NCI-H526 treated with DMSO at 0.1 percent for 48 hours (cell line): Measurements from ENCODE around the gene ZNF512B.
"Not testable (repeated sequence)": the region's sequence is repeated elsewhere in the genome, so short reads cannot be mapped to it uniquely, and the experiment has no call there.

Experiments
- DNase-seq: peaks from one replicate; lab custom pipeline; 2025; lab: John Stamatoyannopoulos, UW

ZNF512B gene

DNA sequence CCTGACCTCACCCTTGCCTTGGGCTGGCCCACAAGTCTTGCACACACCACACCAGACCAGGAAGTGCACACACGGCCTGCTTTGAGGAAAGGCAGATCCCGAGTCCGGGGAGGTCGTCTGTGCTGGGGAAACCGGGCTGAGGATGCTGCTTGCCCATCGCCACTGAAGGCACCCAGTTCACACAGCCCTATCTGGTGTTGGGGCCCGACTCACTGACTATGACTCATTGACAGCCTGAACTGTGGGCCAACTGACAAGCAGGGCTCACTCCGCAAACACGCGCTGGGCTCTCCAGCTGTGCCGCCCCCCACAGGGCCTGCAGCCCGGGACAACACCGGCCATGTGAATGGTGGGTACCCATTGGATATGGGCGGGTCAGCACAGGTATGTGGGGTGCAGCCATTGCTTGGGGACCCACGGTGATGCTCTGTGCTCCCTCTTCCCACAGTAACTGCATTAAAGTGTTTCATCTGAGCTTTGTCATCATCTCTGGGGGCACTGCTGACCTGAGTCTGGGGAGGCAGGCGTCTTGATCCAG, 8.1 kb upstream of the ZNF512B start:
- DNase-seq = no peak

DNA sequence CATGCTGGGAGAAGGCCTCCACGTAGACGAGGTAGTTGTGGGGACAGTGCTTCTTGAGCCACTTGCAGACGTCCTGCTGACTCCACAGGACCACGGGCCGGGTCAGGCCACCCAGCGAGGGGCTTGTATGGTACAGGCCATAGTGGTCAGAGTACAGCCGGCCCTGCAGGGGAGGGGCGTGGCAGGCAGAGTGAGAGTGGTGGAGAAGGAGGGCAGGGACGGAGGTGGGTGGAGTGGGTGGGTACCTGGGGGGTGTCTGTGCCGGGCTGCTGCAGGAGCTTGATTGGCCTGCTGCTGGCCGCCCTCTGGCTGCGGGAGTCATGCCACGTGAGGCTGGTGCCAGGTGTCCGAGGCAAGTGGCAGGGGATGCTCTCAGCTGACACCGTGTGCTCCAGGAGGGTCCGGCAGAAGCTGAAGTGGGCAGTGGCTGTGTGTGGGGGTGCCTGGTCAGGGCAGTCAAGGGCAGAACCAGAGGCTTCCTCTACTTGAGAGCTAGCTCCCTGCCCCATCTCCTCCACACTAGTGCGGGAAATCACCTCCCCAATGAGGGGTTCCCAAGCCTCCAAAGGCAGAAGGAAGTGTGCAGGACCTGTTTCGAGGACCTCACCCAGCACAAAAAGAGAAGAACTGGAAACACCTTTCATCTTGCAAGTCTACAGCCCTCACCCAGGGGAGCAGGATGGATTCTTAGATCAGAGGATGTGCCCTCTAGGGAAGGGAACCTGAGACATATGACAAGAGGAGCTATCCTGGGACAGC, 7.4 kb upstream of the ZNF512B start:
- no peak for DNase-seq

DNA sequence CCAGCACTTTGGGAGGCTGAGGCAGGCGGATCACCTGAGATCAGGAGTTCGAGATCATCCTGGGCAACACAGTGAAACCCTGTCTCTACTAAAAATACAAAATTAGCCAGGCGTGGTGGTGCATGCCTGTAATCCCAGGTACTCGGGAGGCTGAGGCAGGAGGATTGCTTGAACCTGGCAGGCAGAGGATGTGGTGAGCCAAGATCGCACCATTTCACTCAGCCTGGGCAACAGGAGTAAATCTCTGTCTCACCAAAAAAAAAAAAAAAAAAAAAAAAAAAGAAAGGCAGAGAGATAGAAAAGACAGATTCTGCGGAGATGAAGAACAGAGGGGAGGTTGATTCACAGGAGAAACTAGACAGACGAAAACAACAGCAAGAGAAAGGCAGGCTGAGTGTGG, 6.8 kb upstream of the ZNF512B start:
- not testable (repeated sequence) for DNase-seq

DNA sequence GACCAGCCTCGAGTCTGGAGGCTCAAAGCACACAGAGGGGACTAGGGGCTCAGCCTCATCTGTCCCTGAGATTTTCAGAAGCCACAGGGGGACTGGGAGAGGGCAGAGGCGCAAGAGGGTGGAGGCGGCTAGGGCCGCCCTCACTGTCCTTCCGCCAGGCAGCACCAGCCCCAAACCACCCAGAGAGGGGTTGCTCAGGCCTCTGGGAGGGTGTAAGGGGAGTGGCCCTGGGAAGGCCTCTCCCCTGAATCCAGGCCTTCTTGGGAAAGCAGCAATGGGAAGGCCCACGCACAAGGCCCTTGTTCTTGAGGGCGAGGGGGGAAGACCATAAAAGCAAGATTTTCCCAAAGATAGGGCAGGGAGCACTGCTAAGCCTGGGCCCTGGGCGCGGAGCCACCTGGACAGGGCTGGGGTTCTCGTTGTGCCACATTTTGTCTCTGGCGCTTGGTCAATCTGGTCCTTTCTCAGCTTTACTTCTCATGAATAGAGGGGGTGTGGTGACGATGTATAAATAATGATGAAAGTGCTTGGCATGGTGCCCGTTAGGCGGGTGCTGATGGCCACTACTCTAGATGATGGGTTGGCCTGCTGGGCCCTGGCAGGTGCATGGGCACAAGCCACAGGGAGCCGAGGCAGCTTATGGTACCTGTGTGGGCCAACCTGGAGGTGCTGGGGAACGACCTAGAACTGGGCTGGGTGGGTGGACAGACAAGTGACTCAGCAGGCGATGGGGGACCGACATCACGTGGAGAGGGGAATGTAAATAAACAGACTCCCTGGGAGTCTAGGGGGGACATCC, 4.9 kb upstream of the ZNF512B start:
- no peak for DNase-seq

DNA sequence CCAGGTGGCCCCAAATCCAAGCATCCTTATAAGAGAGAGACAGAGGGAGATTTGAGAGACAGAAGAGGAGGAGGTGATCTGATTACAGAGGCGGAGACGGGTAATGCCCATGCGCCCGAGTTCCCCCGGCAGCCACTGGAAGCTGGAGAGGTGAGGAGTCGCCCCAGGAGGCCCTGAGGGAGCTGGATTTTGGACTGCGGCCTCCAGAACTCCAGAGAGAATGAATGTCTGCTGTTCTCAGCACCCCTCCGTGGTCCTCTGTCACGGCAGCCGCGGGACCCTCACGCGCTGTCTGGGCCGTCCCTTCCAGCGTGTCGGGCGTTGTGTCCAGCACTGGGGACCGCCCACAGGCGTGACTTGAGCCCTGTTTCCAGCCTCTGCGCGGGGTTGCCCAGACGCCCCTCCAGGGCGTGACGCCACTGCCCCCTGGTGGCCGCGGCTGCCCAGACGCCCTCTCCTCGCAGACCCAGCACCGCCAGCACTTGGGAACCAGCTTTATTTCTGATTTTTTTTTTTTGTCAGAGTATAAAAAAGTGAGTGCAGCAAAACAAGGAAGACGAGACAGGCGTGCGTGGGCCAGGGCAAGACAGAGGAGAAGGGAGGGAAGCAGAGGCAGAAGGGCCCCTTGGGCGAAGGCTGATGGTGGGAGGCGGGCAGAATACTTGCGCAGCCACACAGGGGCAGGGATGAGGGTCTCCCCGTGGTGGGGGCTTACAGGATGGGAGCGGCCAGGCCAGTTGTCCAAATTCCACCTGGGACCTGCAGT, 4.1 kb upstream of the ZNF512B start:
- DNase-seq = peak; percentile 52

DNA sequence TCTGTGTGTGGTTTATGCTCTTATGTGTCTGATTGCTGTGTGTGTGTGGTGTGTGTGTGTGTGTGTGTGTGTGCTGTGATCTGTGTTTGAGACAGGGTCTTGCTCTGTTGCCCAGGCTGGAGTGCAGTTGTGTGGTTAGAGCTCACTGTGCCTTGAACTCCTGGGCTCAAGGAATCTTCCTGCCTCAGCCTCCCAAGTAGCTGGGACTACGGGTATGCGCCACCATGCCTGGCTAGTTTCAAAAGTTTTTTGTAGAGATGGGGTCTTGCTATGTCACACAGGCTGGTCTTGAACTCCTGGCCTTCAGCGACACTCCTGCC, 3.4 kb upstream of the ZNF512B start:
- DNase-seq = no peak

DNA sequence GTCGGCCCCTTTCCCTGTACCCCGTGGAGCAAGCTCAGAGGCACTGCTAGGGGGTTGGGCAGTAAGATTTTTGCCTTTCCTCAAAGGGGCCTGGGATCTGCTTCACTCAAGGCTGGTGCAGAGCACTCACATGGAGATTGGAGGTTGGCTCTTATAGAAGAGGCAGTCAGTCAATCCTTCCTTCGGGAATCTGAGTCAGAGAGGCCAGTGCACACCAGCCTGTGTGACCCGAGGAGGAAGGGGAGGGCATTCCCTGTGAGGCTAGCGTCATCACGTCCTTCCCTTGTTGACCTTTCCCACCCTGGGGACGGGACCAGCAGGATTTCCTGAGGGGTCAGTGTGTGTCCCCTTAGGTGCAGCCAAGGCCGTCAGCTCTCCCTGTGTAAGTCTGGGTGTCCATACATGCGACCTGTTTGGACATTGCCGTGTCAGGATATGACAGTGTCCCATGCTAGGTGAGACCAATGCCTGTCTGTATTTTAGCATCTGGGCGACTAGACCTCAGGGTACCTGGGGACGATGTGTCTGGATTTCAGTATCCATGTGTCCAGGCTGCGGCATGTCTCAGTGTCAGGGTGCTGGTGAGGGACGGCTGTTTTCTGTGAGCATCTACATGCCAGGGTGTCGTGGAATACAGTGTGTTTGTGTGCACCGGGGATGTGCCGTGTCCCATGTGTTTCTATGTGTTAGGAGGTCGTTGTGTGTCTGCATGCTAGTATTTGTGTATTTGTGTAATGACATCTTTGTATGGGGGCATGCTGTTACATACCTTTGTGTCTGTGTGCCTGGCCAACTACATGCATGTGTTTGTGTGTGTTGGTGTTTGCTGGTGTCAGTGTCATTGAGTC, 2.8 kb upstream of the ZNF512B start:
- DNase-seq = no peak

DNA sequence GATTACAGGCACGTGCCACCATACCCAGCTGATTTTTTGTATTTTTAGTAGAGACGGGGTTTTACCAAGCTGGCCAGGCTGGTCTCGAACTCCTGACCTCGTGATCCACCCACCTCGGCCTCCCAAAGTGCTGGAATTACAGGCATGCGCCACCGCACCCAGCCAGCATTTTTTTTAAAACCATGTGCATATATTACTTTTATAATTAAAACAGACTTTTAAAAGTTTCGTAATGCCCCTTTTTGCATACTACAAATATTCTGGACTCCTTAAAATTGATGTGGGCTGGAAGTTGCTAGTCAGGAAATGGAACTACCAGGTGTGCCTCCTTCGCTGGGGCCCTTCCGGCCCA, 2.2 kb upstream of the ZNF512B start:
- DNase-seq = not testable (repeated sequence)

DNA sequence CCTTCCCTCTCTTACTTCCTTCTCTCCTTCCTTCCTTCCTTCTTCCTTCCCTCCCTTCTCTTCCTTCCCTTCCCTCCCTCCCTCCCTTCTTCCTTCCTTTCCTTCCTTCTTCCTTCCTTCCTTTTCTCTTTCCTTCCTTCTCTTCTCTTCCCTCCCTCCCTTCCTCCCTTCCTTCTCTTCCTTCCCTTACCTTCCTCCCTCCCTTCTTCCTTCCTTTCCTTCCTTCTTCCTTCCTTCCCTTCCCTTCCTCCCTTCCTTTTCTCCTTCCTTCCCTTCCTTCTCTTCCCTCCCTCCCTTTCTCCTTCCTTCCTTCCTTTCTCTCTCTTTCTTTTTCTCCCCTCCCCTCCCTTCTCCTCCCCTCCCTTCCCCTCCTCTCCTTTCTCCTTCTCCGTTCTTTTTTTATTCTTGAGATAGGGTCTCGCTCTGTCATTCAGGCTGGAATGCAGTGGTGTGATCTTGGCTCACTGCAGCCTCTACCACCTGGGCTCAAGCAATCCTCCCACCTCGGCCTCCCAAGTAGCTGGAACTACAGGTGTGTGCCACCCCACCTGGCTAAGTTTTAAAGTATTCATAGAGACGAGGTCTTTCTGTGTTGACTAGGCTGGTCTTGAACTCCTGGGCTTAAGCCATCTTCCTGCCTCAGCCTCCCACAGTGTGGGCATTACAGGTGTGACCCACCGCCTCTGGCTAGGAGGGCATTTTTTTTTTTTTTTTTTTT, 1.1 kb upstream of the ZNF512B start:
- DNase-seq = no peak

DNA sequence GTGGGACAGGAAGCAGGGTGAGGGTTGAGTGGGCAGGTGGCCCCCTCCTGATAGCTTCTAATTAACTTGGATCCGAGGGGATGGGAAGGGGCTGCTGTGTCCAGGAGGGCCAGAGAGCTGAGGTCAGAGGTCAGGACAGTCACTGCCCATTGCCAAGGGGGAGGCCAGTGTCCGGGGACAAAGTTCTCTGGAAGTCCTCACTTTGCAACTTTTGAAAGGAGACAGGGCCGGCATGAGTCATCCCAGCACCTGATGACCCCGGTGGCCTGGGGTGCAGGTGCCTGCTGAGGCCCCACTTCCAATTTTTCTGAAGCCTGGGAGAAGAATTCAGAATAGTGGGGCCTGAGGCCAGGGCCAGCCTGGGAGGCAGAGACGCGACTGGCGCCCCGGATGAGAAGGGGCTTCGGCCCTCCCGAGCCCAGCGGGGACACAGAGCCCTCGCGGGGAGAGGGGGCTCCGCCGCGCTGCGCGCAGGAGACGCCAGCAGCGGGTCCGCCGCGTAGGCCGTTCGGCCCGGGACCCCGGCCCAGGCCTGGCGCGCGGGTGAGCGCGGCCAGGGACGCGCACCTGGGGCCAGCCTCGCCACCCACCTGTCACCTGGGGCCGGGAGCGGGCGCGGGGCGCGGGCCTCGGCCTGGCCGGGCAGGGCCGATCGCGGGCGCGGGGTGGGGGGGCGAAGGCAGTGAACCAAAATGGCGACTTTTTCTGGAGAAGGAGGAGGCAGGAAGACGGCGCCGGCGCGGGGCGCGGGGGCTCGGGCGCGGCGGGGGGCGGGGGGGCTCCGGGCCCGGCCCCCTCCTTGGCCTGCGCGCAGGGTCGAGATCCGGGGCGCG, 586 bp downstream of the ZNF512B start:
- no peak for DNase-seq

DNA sequence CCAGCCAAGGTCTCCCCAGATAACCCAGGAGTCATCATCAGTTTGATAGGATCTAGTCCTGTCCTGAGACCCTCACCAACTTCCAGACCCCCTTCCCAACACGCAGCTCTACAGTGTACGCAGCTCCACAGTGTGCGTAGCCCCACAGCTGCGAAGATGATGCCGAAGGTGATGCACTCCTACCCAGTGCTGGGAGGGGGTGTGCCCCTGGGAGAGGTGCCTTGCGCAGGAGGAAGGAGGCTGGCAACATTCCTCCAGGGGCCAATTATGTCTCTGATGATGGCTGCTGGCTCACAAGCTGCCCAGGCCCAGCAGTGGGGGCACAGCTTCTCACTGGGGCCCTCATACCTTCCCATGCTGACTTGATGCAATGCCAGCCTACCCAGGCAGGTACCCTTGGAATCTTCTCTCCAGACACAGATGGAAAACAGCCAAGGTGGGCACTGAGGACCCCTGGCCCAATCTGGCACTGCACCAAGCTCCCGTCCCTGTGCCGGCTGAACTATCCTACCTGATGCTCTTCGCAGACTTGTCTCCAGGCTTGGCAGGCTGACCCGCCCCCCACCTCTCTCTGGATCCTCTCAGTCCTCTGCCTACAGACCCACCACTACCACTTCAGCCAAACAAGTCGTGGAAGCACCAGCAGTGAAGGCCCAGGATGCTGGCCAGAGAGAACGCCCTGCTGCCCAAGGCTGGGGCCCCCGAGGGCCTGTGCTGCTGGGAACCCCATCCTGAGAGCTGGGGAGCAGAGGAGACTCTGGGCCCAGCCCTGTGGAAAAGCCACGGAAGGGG, 1.4 kb downstream of the ZNF512B start:
- DNase-seq = no peak

DNA sequence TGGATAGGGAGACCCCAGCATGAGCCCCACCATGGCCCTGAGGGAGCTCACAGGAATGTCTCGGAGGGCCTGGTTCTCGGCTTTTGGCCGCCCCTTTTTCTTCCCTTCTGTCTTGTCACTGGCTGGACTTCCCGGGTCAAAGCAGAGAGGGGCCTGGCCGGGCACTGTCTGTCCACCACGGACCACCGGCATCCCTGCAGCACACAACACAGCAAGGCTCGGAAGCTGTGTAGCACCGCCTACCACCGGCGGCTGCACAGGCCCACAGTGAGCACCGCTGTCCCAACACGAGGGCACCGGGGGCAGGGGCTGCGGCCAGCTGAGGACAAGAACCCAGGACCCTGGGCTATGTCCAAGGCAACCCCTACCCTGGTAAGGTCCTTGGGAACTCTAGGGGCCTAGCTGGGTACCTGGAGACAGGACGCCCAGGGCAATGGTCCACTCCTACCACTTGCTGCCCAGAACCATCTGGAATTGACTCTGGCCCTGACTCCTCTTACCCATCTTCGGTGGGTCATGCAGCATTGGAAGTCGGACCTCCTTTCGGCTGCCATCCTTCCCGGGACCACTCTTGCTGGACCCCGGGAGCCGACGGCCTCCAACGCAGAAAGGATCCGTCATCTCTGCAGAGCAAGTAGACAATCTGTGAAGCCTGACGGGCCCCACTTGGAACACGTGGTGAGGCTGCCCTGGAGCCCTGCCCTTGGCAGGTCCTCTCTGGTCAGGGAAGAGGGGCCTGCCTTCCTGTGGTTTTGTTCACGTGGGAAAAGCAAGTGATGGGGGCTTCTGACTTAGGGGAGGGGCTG, 2.2 kb downstream of the ZNF512B start:
- DNase-seq = no peak

DNA sequence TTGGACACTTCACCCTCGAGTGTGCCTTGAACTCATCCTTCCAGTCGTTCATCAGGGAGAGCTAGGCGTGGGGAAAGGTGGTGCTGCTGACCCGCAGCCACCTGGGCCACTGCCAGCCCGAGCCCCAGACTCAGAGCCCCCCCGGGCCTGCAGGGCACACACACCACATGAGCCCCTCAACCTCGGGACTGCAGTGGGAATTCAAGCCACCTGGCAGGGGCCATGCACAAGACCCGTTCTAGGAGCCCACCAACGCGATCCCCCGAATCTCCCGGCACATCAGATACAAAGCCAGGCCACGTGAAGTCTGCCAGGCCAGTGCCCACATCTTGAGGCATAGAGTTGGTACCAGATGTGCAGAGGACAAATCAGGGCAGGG, 2.8 kb downstream of the ZNF512B start:
- DNase-seq = no peak

DNA sequence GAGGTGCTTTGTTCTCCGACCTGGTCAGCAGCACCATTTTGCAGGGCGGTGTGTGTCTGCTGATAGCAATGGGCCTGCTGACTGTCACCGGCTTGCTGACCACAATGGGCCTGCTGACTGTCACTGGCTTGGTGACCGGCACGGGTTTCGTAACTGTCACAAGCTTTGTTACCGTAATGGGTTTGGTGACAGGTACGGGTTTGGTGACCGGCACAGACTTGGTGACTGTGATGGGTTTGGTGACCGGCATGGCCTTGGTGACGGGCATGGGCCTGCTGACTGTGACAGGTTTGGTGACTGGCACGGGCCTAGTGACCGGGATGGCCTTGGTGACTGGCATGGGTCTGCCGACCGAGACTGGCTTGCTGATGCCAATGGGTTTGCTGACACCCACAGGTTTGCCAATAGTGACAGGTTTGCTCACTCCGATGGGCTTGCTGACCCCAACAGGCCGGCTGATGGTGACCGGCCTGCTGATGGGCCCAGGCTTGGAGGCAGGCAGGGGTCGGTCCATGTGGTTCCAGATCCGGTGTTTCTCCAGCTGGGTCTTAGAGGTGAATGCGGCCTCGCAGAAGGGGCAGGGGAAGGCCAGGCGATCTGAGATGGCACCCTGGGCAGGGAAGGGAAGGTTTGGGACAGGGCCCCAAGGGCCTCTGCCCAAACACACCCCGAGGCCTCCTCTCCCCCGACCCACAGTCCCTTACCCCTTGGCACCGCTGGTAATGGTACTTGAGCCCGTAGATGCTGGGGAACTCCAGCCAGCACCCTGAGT, 3.4 kb downstream of the ZNF512B start:
- no peak for DNase-seq

DNA sequence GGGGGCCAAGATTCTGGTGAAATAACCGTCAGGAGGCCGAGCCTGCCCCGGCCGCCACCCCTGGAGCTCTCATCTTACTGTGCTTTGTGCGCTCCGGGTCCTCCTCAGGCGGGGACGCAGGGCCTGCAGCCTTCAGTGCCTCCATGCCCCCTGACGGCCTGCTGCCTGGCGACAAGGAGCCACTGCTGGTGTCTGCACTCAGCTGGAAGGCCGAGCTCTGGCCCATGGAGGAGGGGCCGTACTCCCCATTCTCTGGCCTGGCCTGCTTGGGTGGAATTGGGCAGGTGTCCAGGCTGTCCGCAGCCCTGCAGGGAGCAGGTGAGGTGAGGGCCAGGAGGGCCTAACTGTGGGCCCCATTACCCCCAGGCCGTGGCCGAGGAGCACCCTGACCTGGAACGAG, 5.3 kb downstream of the ZNF512B start:
- no peak for DNase-seq

DNA sequence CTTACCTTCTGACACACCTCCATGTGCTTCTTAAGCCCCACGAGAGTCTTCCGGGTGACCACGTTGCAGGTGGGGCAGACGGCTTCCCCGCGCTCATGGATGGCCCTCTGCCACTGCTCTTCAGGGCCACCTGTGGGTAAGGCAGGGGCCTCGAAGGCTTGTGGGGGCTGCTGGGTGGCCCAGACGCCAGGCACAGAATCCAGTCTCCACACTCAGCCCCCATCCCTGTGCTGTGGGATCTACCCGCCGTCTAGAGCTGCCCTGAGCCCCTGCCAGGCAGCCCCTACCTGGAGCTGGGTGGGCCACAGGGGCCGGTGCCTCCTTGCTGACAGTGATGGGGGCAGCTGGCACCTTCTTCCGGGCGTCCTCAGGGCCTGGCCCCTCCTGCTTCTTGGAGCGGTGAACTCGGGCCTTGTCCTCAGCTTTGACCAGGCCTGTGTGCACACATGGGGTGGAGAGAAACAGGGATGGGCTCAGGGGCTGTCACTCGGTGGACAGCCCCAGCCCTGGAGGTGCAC, 5.9 kb downstream of the ZNF512B start:
- DNase-seq = no peak

DNA sequence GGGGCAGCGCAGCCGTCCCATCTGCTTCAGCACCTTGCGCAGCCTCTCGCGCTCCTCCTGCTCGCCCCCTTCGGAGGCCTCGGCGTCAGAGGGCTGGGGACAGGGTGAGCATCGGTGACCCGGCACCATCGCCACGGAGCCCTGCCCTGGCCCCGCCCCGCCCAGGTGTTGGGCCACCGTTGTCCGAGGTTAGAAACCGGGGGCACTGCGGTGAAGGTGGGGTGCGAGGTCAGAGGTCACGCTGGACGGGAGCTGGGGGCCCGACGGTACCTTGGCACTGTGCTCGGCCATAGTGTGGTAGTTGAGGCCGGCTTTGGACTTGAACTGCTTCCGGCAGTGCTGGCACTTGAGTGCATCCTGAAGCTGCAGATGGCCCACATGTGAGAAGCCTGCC, 6.4 kb downstream of the ZNF512B start:
- DNase-seq = no peak
